ENCODE results near the gene UCP2.
"Not testable (repeated sequence)": the region's sequence is repeated elsewhere in the genome, so short reads cannot be mapped to it uniquely, and the experiment has no call there.

UCP2 gene

DNA sequence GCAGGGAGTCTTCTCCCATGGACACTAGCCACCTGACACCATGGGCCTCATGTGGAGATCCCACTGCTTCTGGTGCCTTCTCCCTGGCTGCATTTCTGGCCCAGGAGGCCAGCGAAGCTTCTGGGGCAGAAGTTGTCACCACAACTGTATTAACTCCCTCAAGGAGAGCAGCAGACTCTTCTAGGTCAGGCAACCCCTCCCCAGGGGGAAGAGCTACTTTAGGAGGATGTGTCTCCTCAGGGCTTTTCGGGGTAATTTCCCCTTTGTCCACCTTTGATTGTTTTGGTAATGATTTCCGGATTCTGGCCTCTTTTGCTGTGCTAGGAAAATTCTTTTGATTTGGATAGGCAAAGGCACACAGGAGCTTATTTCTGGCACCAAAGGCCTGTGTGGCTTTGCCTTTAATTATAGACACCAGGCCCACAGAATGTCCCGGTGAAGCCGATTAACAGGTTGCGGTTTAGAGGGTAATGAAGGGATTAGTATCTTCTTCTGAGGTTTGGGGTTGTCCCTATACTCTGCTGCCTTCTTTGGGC, 8.9 kb upstream of the UCP2 start:
- no peak for DNase-seq

DNA sequence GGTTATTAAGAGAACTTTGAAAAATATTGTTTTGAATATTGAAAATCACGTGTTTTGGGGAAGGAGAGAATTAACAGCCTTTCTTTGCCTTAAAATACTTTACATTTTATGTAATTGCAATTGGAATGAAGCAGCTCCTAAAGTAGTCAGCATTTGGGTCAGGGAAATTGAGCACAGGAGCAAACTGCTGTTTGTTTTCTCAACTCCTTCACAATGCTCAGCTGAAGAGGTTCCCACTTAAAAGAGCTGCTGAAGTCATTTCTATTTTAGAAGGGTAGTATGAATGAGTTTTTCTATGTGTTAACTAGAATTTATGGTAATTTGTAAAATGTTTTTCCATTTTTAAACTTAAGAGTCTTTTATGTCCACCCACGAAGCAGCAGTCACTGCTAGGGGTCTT, 8.1 kb upstream of the UCP2 start:
- DNase-seq, result no peak

DNA sequence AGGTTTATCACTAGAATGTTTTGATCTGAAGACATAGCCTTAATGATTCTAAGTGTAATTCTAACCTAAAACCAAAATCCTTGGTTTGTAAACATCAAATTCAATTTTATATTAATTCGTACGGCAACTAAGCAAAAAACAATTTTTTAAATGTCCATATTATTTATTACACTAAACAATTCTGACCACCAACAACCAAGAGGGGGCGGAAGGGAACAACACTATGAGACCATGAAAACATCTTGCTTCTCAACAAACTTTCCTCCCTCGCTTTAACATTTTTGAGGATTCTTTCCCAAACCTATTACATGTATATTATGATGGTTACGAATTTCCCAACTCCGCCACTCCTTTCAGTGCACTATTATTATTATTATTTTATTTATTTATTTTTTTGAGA, 6.5 kb upstream of the UCP2 start:
- DNase-seq, result no peak

DNA sequence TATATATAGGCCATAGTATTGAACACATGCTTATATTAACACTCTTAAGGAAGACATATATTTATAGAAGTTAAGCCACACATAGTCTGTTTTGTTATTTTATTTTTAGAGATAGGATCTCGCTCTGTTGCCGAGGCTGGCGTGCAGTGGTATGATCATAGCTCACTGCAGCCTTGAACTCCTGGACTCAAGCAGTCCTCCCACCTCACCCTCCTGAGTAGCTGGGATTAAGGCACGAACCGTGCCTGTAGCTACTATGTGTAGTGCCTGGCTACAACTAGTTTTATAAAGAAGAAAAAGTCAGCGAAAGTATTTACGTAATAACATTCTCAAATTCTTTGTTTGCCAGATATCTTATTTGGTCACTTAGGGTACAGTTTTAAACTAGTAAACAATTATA, 5.6 kb upstream of the UCP2 start:
- DNase-seq, result no peak

DNA sequence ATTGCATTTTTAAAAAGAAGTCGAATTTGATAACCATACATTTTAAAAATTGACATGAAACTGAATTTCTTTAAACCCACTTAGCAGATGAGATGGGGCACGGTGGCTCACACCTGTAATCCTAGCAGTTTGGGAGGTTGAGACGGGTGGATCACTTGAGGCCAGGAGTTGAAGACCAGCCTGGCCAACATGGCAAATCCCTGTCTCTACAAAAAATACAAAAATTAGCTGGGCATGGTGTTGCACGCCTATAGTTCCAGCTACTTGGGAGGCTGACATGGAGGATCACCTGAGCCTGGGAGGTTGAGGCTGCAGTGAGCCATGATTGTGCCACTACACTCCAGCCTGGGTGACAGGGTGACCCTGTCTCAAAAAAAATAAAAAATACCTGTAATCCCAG, 3.0 kb upstream of the UCP2 start:
- not testable (repeated sequence) for DNase-seq

DNA sequence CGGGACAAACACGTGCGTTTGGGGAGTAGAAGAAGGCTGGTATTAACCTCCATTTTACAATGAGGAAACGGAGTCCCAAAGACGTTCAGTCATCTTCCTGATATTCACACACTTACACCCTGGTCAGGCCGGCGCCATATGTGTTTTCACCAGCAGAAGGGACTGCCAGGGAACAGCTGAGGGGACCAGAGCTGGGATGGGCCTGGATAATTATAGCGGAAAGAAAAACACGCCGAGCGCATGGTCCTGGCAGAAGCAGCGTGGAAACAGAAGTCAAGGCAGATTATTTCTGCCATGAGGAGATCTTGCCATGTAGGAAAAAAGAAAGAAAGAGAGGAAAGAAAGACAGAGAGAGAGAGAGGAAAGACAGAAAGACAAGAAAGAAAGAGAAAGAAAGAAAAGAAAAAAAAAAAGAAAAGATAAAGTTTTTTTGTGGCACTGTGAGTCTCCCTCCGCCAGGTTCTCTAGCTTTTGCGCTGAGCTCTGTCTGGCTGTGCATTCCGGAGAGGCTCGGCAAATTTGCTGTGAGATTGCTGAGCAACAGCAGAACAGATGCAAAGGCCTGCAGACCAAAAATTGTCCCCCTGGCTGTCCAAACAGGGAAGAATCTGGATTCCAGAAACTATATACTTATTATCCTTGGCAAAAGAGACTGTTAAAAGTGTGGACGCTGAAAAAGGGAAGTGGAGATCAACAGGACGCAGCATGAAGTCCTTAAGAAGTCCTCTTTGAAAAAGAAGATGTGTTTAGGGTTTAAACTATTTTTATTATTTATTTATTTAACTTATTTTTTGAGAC, 1.3 kb upstream of the UCP2 start:
- DNase-seq, result no peak

DNA sequence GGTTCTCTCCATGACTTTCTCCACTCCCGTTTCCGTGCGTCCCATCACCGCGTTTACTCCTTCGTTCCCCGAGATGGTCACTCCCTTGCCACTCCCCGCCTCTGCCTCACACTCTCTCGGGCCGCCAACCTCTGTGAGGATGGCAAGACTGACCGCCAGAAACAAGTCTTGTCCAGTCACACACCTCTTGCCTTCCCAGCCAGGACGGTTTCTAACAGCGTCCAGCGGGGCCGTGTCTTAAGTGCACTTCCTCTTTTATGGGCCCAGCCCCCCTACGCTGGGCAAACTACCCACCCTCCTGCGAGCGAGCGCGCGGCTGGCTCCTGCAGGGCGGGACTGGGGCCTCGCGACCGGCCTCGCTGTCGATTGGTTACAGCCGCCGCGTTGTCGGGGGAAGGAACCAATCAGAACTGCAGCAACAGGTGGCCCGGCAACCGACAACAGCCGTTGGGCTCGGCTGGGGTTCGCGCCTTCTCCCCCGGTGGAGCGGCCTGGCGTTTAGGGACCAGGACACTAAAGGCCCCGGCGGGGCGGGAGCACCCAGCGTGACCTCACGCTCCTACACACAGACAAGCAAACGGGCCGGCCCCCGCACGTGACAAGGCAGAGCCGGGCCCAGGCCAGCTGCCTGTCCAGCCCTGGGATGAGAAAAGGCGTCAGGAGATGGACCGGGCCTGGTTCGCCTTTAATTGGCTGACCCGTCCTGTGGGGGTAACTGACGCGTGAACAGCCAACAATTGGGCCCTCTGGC, 522 bp upstream of the UCP2 start:
- peak; percentile 92 for DNase-seq

DNA sequence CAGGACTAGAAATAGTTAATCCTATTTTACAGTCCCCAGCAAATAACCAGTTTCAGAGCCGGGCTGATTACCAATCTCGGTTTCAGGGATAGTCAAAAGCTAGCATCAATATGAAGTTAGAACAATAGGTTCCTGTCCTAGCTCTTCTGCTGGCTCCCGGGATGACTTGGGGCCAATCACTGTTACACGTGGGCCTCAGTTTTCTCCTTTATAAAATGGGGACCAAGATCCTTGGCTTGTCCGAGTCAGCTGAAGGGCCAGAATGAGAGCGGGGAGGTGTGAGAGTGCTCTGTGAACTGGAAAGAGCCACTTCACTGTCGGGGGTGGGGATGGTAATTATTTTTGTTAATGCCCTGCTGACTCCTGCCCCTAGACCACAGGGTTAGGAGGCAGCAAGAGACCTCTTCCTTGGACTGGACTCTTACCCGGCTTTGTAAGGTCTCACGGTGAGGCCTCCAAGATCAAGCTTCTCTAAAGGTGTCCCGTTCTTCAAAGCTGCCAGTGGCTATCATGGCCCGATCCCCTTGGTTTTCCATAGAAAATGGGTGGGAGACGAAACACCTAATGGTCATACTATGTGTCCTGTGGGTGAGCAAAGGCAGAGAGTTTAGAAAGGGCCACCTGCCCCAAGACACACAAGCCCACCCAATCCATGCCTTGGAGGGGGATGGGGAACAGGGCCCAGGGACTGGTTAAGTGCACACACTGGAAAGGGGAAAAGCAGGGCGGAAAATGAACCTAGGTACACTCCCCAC, 1.4 kb downstream of the UCP2 start:
- DNase-seq, result no peak

DNA sequence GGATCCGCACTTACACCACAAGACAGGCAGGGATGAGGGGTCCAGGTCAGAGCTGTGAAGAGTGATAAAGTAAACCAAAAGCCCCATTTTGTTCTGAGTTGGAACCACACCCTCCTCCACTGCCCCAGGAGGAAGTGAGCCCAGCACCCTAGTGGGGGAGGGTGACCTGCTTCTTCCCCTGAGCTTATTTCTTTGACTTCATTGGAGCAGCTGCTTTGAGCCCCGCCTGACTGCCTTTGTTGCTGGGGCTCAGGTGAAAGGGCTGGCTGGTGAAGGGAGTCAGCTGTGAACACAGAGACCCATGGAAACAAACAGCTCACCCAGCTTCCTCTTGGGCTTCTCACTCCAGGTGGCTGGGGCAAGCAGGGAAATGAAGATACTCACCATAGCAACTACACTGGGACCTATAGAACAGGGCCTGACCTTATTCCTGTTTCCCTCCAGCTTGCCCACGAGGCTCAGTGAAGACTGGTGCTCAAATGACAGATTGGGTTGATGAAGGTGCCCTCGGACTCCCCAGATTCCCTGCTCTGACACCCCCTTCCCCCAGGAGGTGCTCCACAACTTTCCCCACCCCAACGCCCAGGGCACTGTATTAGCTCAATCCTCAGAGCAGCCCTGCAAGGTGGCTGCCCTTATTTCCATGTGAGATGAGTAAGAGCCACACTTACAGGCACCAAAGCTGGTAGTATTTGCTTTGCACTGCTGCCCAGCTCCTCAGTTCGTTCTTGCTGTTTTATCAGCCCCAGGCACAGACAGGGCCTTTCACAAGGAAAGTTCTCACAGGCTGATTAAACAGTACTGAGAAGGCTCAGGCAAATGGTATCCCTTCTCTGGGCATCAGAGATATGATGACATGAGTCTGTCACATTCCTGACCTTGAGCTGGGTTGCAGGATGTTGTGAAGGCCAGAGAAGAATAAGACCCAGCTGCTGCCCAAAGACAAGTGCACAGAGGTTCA, 2.4 kb downstream of the UCP2 start:
- peak; percentile 90 for DNase-seq

DNA sequence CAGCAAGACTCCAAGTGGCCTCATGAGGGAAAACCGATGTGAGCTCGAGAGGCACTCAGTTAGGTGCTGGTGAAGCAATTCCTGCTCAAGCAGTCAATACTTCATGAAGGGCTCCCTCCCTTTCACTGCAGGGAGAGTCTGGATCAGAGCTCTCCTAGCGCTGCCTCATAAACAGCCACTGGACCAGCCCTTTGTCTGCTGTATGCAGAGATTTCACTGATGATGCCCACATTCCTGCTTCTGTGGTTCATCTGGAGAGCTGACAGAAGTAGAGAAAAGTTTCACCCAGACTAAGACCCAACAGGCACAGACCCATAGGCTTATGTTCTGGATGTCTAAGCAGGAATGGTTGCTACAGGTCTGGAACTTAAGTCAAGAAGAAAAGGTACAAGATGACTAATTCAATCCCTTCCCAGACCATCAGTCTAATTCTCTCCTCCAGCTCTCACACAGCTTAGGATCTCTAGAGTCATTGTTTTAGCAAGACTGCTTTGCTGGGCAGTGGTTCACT, 4.0 kb downstream of the UCP2 start:
- DNase-seq, result no peak

DNA sequence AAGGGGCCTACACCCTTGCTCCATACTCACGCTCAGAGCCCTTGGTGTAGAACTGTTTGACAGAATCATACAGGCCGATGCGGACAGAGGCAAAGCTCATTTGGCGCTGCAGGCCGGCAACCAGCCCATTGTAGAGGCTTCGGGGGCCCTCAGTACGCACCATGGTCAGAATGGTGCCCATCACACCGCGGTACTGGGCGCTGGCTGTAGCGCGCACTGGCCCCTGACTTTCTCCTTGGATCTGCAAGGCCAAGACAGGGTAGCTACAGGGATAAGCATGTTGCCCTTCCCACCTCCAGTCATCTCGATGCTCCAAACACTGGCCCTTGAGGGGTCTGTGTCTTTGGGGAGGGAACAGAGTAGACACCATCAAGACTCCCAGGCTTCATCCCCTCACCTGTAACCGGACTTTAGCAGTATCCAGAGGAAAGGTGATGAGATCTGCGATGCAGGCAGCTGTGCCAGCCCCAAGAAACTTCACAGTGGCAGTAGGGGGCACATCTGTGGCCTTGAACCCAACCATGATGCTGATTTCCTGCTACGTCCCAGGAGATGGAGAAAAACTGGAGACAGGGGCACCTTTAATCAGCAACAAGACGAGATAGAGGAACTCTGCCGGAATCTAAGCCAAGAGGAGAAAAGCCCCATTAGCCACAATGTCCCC, 4.7 kb downstream of the UCP2 start:
- no peak for DNase-seq

DNA sequence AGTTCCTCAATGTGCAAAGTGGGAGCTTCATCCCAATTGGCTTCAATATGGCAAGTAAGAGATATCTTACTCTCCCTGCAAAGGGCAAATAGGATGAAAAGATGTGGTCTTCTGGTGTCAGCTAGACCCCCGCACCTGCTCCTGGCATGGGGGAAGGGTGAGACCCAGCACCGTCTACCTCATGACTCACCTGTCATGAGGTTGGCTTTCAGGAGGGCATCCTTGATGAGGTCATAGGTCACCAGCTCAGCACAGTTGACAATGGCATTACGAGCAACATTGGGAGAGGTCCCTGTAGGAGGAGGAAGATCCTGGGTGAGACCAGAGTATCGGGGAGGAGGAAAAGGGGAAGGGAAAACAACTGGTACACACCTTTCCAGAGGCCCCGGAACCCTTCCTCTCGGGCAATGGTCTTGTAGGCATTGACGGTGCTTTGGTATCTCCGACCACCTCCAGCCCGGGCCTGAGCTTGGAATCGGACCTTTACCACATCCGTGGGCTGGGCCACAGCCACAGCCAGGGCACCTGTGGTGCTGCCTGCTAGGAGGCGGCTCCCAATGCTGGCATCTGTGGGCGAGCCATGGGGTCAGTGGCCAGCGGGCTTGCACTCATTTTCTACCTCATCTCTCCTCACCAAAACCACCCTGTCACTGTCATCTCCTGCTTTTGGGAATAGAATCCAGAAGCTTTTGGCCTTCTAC, 6.0 kb downstream of the UCP2 start:
- DNase-seq, result no peak

DNA sequence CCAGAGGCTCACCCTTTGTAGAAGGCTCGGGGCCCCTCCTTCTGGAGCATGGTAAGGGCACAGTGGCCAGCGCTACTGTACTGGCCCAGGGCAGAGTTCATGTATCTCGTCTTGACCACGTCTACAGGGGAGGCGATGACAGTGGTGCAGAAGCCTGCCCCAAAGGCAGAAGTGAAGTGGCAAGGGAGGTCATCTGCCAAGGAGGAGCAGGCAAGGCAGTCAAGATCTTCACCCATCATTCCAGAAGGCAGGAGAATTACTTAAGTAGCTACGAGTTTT, 7.2 kb downstream of the UCP2 start:
- DNase-seq, result no peak

DNA sequence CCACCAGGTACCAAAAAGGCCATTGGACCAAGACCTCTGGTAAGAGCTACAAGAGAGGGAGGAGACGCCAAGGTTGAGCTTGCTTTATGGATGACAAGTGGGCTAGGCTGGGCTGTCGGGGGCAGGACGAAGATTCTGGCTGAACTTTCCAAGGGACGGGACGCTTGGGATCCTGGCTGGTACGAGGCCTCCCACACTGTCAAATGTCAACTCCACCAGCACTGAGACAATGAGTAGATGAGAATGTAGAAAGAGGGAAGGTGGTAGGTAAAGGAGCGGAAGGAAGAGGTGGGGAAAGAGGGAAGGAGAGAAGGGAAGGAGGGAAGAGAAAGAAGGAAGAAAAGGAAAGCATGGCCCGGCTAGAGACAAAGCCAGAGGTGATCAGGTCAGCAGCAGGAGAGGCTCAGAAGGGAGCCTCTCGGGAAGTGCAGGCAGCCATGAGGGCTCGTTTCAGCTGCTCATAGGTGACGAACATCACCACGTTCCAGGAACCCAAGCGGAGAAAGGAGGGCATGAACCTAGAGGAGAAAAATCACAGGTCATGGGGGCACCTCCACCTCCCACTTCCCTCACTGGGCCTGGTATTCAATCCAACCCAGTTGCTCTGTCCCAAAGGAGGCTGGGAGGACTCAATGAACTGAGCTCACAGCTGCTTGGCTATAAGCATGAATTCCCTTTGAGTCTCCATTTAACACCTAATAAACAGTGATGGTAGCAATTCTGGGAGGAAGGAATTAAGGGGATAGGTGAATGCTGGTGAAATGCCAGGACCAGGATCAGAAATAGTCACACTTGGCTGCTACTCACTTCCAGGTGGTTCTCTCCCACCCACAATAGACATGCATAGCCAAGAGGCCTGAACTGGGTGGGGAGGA, 7.8 kb downstream of the UCP2 start:
- DNase-seq, result no peak

DNA sequence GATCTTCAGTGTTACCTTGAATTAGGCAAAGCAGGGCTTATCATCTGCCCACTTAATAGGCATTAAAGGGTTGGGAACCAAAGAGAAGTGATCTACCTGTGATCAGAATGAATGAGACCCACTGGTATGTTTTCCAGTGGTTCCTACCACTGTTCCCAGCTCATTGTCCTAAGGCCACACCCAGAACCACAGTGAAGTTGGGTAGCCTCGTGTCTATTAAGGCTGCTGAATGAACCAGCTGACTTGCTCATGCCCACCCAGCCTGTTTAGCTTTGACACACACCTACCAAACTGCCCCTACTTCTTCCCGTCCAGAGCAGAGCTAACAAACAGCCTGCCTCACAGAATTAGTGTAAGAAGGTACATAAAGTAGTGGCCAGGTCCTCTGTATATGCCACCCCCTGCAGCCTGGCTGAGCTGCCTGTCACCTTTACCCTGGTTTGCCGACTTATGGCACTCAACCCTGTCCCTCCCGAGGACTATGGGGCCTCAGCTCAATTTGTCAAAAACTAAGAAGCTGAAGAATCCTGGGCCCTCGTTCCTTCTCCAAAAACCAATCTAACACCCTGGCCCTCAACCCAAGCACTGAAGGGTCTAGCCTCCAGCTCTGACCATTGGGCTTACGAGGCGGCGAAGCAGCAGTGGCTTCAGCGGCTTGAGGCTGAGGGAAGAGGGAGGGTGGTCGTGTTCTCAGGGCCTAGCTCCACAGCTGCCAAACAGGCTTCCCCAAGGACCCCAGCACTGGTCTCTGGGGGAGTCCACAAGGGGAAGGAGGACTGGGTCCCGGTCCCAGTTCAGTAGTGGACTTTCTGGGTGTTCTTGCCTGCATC, 9.8 kb downstream of the UCP2 start:
- no peak for DNase-seq

DNA sequence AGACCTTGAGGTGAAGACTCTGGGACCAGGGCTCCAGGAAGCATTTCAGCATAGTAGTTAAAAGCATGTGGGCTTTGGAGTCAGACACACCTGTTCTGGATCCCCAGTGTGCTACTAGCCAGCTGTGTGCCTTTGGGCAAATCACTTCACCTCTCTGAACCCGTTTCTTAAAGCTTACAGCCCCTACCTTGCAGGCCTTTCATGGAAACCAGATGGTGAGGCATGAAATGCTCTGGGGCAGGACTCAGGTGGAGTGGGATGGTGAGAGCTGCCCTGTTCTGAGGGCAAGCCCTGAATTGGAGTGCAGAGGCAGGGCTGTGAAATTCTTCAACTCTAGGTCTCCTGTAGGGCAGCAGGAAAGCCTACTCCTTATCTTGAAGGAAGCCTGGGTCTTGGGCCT, 10.5 kb downstream of the UCP2 start:
- no peak for DNase-seq

DNA sequence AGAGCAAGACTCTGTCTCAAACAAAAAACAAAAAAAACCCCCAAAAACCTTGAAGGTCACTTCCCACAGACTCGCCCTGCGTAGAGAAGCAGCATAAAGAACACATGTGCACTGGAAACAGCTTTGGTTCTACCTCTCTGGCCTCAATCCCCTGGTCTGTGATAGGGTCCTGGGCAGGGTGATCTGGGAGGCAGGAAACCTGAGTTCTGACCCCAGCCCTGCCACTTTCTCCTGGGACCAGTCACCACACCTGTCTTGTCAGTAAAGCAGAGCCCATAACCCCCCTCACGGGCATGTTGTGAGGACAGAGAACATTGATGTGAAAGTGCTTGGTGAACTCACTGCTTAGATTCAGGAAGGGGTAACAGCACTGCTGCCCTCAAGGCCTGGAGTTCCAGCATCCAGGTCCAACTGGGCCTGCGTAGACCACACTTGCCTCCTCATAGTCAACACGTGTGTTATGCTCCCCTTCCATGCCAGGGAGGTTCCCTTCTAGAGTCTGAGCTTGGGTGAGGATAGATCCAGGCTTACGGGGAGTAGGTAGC, 11.4 kb downstream of the UCP2 start:
- DNase-seq, result no peak

DNA sequence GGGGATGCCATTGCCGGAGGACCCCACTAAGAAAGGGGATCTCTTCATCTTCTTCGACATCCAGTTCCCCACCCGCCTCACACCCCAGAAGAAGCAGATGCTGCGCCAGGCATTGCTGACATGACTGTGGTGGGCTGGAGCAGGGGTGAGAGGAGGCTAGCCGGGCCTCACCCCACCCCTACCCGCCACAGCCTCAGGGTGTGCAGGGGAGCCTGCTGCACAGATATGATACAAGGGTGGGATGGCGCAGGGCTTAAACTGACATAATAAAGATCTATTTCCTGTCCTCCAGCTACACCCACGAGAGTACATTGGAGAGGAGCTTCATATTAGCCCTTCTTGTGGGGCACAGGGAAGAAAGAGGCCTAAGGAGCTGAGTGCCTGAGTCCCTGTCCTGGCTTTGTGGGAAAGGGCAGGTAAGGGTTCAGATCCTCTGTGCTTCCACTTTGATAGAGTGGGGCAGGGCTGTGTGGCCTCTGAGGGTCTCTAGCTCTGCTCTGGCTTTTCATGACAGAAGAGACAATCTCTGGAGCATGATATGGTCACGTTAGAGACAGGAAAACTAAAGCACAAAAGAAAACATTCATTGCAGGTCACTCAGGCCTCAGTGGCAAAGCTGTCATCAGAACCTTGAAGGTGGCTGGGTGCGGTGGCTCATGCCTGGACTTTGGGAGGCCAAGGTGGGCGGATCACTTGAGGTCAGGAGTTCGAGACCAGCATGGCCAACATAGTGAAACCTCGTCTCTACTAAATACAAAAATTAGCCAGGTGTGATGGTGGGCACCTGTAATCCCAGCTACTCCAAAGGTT, 12.4 kb downstream of the UCP2 start:
- no peak for DNase-seq
